Left ventricle myocardium inferior (tissue), 1 donor: Measurements from ENCODE around the gene NRIP1. TPM values are rescaled to one million over a fixed set of nuclear protein-coding genes. Genes with fewer than 3 reads are reported as not detected.

ENCODE experiments used
- DNase-seq: peaks from one replicate; pipeline ENCODE4 v3.0.0-alpha.2; 2020
- H3K27ac ChIP-seq: fragments of 200-600 bp; replicated peaks from 2 replicates; pipeline ENCODE4 v1.8.0; 2021
- H3K27me3 ChIP-seq: fragments of 200-600 bp; 2 replicates; pipeline ENCODE4 v1.8.0; 2021; ENCODE audit warnings: low read depth
- H3K36me3 ChIP-seq: fragments of 200-600 bp; 2 replicates; pipeline ENCODE4 v1.8.0; 2021
- H3K4me1 ChIP-seq: fragments of 200-600 bp; 2 replicates; pipeline ENCODE4 v1.8.0; 2021
- H3K4me3 ChIP-seq: fragments of 200-600 bp; 2 replicates; pipeline ENCODE4 v1.8.0; 2021; ENCODE audit warnings: mild to moderate bottlenecking, moderate library complexity
- H3K9me3 ChIP-seq: fragments of 200-600 bp; replicated peaks from 2 replicates; pipeline ENCODE4 v1.8.0; 2021
- CTCF ChIP-seq: fragments of 200-600 bp; IDR thresholded peaks from 2 replicates; pipeline ENCODE4 v1.8.0; 2021; ENCODE audit warnings: antibody characterized with exemption, mild to moderate bottlenecking, borderline replicate concordance
- intact Hi-C: fragments of 100-400 bp; cut with micrococcal nuclease; formaldehyde crosslinking; loops from one replicate; pipeline ENCODE4 v1.11.0; 2022
- total RNA-seq: library from RNA; stranded (reverse); fragmentation: NEBNext Ultra II Directional; extraction: Animal tissue kit (Norgen Biotek cat#: 25700); gene quantifications from one replicate; pipeline ENCODE4 v1.2.1, GENCODE V29; 2021
- donor health status: DM: no; HTN: yes; CAD: no; lungs with severe emphysema.

NRIP1 gene
- total RNA-seq, 1 donor from 2014 or later: 16.8 TPM

GRCh38 chr21:15005391-15005790 is 59.4 kb downstream of the NRIP1 start:
- intact Hi-C loops: no loop called here
- DNase-seq: no peak

GRCh38 chr21:15004721-15005370 is 60.0 kb downstream of the NRIP1 start:
- Histone ChIP-seq H3K9me3 (no peaks in the 10 kb centered on the region), H3K36me3 (no peaks in the 10 kb centered on the region), H3K4me1 (peaks cover 79% of the 10 kb centered on the region), H3K27me3 (no peaks in the 10 kb centered on the region), H3K4me3 (peak overlapping the region; percentile 15), H3K27ac (peak overlapping the region; percentile 49)
- intact Hi-C loops: no loop called here
- no peak for DNase-seq
- TF ChIP-seq CTCF: no peak

More at GRCh38 chr21:15005391-15005790, 59.4 kb downstream of the NRIP1 start:
- TF ChIP-seq CTCF: no peak
- H3K4me3 ChIP-seq: peak overlapping the region; percentile 15
- peak overlapping the region; percentile 49 for H3K27ac ChIP-seq
- no peaks in the 10 kb centered on the region for H3K36me3 ChIP-seq
- H3K27me3 ChIP-seq: no peaks in the 10 kb centered on the region
- peaks cover 74% of the 10 kb centered on the region for H3K4me1 ChIP-seq
- H3K9me3 ChIP-seq: no peaks in the 10 kb centered on the region

GRCh38 chr21:15003463-15004135 is 61.2 kb downstream of the NRIP1 start:
- DNase-seq: no peak
- no peaks in the 10 kb centered on the region for H3K36me3 ChIP-seq
- H3K9me3 ChIP-seq: no peaks in the 10 kb centered on the region
- no peak overlapping the region for H3K27ac ChIP-seq
- H3K4me1 ChIP-seq: peaks cover 81% of the 10 kb centered on the region
- no peaks in the 10 kb centered on the region for H3K27me3 ChIP-seq
- TF ChIP-seq CTCF: no peak
- no peak overlapping the region for H3K4me3 ChIP-seq
- intact Hi-C loops: no loop called here

GRCh38 chr21:15001857-15002606 is 62.8 kb downstream of the NRIP1 start:
- no peak overlapping the region for H3K4me3 ChIP-seq
- no peaks in the 10 kb centered on the region for H3K36me3 ChIP-seq
- intact Hi-C loops: no loop called here
- no peak for DNase-seq
- H3K27ac ChIP-seq: no peak overlapping the region
- H3K4me1 ChIP-seq: peaks cover 79% of the 10 kb centered on the region
- TF ChIP-seq CTCF: no peak
- H3K9me3 ChIP-seq: no peaks in the 10 kb centered on the region
- no peaks in the 10 kb centered on the region for H3K27me3 ChIP-seq

GRCh38 chr21:15001113-15001512 is 63.7 kb downstream of the NRIP1 start:
- intact Hi-C loops: no loop called here
- no peaks in the 10 kb centered on the region for H3K27me3 ChIP-seq
- no peak for TF ChIP-seq CTCF
- DNase-seq: no peak
- H3K4me3 ChIP-seq: no peak overlapping the region
- H3K4me1 ChIP-seq: peaks cover 71% of the 10 kb centered on the region
- H3K36me3 ChIP-seq: no peaks in the 10 kb centered on the region
- no peak overlapping the region for H3K27ac ChIP-seq
- no peaks in the 10 kb centered on the region for H3K9me3 ChIP-seq
